Panc1 (cell line): ENCODE measurements around the gene DDAH2.

Experiments
- TF ChIP-seq, protein P1 (sequence below): fragments of 450-650 bp; IDR thresholded peaks from 2 replicates; pipeline ENCODE4 v1.5.1; 2017; ENCODE audit warnings: mild to moderate bottlenecking
- TF ChIP-seq, protein P2 (sequence below), 2 experiments: IDR thresholded peaks; 2 replicates each; pipeline ENCODE4 v1.6.1; 2011 to 2012; ENCODE audit warnings: low read depth in 2 of 2, control low read depth in 1 of 2, low read length in 1 of 2, mild to moderate bottlenecking in 1 of 2, moderate library complexity in 1 of 2; ENCODE audit not compliant: insufficient read depth in 1 of 2

DNA sequence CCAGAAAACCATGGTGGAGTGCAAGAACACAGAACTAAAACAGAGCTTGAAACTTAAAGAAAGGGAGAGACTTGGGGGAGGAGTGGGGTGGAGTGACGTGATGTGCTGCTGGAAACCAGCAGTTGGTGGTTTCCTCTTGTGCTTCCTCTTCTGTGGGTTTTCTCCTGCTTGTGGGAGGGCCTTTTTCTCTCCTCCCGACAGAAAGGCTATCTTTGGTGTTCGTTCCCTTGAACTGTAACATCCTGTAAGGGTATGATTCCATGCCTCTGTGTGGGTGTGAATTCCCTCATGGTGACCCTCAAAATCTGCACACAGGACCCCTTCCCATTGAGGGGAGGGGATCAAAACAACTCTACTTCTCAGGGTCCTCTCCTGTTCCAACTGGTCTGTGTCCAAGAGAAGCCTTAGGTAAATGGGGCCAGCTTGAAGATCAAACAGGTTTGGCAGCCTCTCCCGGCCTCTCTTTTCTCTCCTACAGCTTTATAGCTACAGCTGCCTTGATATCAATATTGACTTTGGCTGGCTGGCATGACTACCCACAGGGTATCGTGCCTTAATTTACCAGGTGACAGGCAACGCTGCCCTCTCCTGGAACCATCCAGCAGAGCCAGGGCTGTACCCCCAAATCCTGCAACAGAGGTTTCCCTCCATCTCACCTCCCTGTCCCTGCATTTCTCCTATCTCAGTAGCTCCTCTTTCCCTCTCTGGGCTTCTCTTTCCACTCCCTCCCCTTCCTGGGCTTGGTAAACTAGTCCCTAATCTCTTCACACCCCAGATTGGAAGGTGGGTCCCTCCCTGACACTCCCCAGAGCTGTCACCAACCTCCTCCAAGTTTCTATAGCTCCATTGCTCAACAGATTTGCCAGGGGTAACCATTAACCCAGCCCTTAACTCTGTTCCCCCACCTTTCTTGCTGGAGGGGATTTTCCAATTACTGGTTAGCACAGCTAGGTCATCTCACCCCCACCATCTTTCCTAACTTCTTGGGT is 9.2 kb upstream of the DDAH2 start:
- TF ChIP-seq, protein P1, sequence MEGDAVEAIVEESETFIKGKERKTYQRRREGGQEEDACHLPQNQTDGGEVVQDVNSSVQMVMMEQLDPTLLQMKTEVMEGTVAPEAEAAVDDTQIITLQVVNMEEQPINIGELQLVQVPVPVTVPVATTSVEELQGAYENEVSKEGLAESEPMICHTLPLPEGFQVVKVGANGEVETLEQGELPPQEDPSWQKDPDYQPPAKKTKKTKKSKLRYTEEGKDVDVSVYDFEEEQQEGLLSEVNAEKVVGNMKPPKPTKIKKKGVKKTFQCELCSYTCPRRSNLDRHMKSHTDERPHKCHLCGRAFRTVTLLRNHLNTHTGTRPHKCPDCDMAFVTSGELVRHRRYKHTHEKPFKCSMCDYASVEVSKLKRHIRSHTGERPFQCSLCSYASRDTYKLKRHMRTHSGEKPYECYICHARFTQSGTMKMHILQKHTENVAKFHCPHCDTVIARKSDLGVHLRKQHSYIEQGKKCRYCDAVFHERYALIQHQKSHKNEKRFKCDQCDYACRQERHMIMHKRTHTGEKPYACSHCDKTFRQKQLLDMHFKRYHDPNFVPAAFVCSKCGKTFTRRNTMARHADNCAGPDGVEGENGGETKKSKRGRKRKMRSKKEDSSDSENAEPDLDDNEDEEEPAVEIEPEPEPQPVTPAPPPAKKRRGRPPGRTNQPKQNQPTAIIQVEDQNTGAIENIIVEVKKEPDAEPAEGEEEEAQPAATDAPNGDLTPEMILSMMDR = no peak
- TF ChIP-seq, protein P2, sequence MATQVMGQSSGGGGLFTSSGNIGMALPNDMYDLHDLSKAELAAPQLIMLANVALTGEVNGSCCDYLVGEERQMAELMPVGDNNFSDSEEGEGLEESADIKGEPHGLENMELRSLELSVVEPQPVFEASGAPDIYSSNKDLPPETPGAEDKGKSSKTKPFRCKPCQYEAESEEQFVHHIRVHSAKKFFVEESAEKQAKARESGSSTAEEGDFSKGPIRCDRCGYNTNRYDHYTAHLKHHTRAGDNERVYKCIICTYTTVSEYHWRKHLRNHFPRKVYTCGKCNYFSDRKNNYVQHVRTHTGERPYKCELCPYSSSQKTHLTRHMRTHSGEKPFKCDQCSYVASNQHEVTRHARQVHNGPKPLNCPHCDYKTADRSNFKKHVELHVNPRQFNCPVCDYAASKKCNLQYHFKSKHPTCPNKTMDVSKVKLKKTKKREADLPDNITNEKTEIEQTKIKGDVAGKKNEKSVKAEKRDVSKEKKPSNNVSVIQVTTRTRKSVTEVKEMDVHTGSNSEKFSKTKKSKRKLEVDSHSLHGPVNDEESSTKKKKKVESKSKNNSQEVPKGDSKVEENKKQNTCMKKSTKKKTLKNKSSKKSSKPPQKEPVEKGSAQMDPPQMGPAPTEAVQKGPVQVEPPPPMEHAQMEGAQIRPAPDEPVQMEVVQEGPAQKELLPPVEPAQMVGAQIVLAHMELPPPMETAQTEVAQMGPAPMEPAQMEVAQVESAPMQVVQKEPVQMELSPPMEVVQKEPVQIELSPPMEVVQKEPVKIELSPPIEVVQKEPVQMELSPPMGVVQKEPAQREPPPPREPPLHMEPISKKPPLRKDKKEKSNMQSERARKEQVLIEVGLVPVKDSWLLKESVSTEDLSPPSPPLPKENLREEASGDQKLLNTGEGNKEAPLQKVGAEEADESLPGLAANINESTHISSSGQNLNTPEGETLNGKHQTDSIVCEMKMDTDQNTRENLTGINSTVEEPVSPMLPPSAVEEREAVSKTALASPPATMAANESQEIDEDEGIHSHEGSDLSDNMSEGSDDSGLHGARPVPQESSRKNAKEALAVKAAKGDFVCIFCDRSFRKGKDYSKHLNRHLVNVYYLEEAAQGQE (IDR thresholded peaks at IDR 0.05; ENCODE audit: insufficient read depth in 1 of 2, low read depth in 2 of 2, low read length in 1 of 2) = no peak
